SK-N-SH treated with all-trans-retinoic acid at 6 μM for 48 hours (cell line): ENCODE results near the gene PIAS1.

Source experiments
- ATAC-seq: fragments of 200-7000 bp; cut with Tn5 transposase; 3 replicates; pipeline ENCODE4 v1.9.1; 2020; ENCODE audit warnings: mild to moderate bottlenecking, moderate library complexity
- ARNTL ChIP-seq: fragments of 450-650 bp; formaldehyde crosslinking; IDR thresholded peaks from 2 replicates; pipeline ENCODE4 v1.5.0; 2020; ENCODE audit warnings: low read depth, mild to moderate bottlenecking, moderate library complexity, borderline replicate concordance
- BACH2 ChIP-seq: fragments of 250-450 bp; sonication (Bioruptor Pico); IDR thresholded peaks from 2 replicates; pipeline ENCODE4 v1.9.0; 2021; ENCODE audit warnings: mild to moderate bottlenecking, borderline replicate concordance
- CSDC2 ChIP-seq: fragments of 250-450 bp; sonication (Bioruptor Pico); IDR thresholded peaks from 2 replicates; pipeline ENCODE4 v1.5.0; 2020; ENCODE audit warnings: mild to moderate bottlenecking, moderate library complexity
- ESRRG ChIP-seq: fragments of 250-450 bp; sonication (Bioruptor Pico); IDR thresholded peaks from 2 replicates; pipeline ENCODE4 v1.6.1; 2021; ENCODE audit warnings: mild to moderate bottlenecking
- GLIS3 ChIP-seq: fragments of 250-450 bp; sonication (Bioruptor Pico); IDR thresholded peaks from 2 replicates; pipeline ENCODE4 v1.5.0; 2020; ENCODE audit warnings: mild to moderate bottlenecking, moderate library complexity
- ISL1 ChIP-seq: fragments of 250-450 bp; sonication (Bioruptor Pico); IDR thresholded peaks from 2 replicates; pipeline ENCODE4 v2.1.2; 2022; ENCODE audit warnings: mild to moderate bottlenecking, moderate library complexity
- OSR1 ChIP-seq: fragments of 250-450 bp; sonication (Bioruptor Pico); IDR thresholded peaks from 2 replicates; pipeline ENCODE4 v1.8.0; 2022; ENCODE audit warnings: moderate library complexity, mild to moderate bottlenecking, inconsistent platforms
- PPARA ChIP-seq: fragments of 250-450 bp; sonication (Bioruptor Pico); IDR thresholded peaks from 2 replicates; pipeline ENCODE4 v1.5.0; 2020; ENCODE audit warnings: mild to moderate bottlenecking, borderline replicate concordance
- SNAI2 ChIP-seq: fragments of 250-450 bp; sonication (Bioruptor Pico); IDR thresholded peaks from 2 replicates; pipeline ENCODE4 v1.5.0; 2020; ENCODE audit warnings: mild to moderate bottlenecking, moderate library complexity
- TOX ChIP-seq: fragments of 250-450 bp; sonication (Bioruptor Pico); IDR thresholded peaks from 2 replicates; pipeline ENCODE4 v1.8.0; 2021; ENCODE audit warnings: mild to moderate bottlenecking, moderate library complexity, borderline replicate concordance
- ZC3H10 ChIP-seq: fragments of 250-450 bp; sonication (Bioruptor Pico); IDR thresholded peaks from 2 replicates; pipeline ENCODE4 v1.5.1; 2021; ENCODE audit warnings: mild to moderate bottlenecking, moderate library complexity
- ZFP3 ChIP-seq: fragments of 250-450 bp; sonication (Bioruptor Pico); IDR thresholded peaks from 2 replicates; pipeline ENCODE4 v1.5.0; 2020; ENCODE audit warnings: mild to moderate bottlenecking, moderate library complexity
- ZFP30 ChIP-seq: fragments of 450-650 bp; formaldehyde crosslinking; IDR thresholded peaks from 2 replicates; pipeline ENCODE4 v1.5.0; 2022; ENCODE audit warnings: mild to moderate bottlenecking, moderate library complexity
- ZNF565 ChIP-seq: fragments of 450-650 bp; formaldehyde crosslinking; conservative IDR thresholded peaks from 2 replicates; pipeline ENCODE4 v1.5.0; 2020; ENCODE audit warnings: low read depth, mild to moderate bottlenecking, moderate library complexity
- ZNF70 ChIP-seq: fragments of 450-650 bp; formaldehyde crosslinking; IDR thresholded peaks from 2 replicates; pipeline ENCODE4 v1.5.0; 2020; ENCODE audit warnings: mild to moderate bottlenecking, moderate library complexity
- ZNF8 ChIP-seq: fragments of 450-650 bp; formaldehyde crosslinking; IDR thresholded peaks from 2 replicates; pipeline ENCODE4 v1.5.0; 2020; ENCODE audit warnings: mild to moderate bottlenecking, moderate library complexity
- TF ChIP-seq, protein P1 (sequence below): fragments of 250-450 bp; sonication (Bioruptor Pico); IDR thresholded peaks from 2 replicates; pipeline ENCODE4 v1.5.1; 2021; ENCODE audit warnings: mild to moderate bottlenecking, moderate library complexity
- TF ChIP-seq, protein P2 (sequence below): fragments of 250-450 bp; sonication (Bioruptor Pico); IDR thresholded peaks from 2 replicates; pipeline ENCODE4 v1.5.0; 2020; ENCODE audit warnings: mild to moderate bottlenecking, moderate library complexity
- TF ChIP-seq, protein P3 (sequence below): fragments of 250-450 bp; sonication (Bioruptor Pico); IDR thresholded peaks from 2 replicates; pipeline ENCODE4 v1.8.0; 2021; ENCODE audit warnings: low read depth, mild to moderate bottlenecking, moderate library complexity, borderline replicate concordance
- TF ChIP-seq, protein P4 (sequence below): fragments of 250-450 bp; sonication (Bioruptor Pico); IDR thresholded peaks from 2 replicates; pipeline ENCODE4 v1.8.0; 2020; ENCODE audit warnings: mild to moderate bottlenecking, moderate library complexity, borderline replicate concordance
- TF ChIP-seq, protein P5 (sequence below): fragments of 250-450 bp; sonication (Bioruptor Pico); IDR thresholded peaks from 2 replicates; pipeline ENCODE4 v1.5.1; 2020; ENCODE audit warnings: low read depth, mild to moderate bottlenecking, moderate library complexity

The PIAS1 gene

DNA sequence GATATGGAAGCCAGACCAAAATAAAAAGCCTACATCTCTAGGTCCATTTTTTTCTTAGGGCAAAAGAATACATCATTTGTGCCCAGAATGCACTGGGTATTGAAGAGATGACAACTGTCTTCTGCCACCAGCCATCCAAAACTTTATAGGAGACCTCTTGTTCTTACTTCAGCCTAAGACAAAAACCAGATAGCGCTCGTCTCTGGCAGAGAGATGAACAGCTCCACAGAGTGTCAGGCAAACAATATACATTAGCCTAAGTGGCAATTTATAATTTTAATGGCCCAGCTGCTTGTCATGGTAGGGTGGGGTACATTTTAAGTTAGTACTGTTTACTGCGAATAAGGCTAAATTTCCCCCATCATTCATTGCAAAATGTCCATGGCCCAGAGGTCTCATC lies 38.9 kb upstream of the PIAS1 start:
- ATAC-seq, result no peak
- TF ChIP-seq ZNF8 (CRISPR knock-in tag) (no peak), TOX (CRISPR knock-in tag) (no peak), BACH2 (CRISPR knock-in tag) (no peak), OSR1 (CRISPR knock-in tag) (no peak), ZNF70 (CRISPR knock-in tag) (no peak), CSDC2 (CRISPR knock-in tag) (no peak), ZNF565 (CRISPR knock-in tag) (no peak)
- TF ChIP-seq, protein P1, sequence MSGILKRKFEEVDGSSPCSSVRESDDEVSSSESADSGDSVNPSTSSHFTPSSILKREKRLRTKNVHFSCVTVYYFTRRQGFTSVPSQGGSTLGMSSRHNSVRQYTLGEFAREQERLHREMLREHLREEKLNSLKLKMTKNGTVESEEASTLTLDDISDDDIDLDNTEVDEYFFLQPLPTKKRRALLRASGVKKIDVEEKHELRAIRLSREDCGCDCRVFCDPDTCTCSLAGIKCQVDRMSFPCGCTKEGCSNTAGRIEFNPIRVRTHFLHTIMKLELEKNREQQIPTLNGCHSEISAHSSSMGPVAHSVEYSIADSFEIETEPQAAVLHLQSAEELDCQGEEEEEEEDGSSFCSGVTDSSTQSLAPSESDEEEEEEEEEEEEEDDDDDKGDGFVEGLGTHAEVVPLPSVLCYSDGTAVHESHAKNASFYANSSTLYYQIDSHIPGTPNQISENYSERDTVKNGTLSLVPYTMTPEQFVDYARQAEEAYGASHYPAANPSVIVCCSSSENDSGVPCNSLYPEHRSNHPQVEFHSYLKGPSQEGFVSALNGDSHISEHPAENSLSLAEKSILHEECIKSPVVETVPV (CRISPR knock-in tag), result no peak
- TF ChIP-seq, protein P2, sequence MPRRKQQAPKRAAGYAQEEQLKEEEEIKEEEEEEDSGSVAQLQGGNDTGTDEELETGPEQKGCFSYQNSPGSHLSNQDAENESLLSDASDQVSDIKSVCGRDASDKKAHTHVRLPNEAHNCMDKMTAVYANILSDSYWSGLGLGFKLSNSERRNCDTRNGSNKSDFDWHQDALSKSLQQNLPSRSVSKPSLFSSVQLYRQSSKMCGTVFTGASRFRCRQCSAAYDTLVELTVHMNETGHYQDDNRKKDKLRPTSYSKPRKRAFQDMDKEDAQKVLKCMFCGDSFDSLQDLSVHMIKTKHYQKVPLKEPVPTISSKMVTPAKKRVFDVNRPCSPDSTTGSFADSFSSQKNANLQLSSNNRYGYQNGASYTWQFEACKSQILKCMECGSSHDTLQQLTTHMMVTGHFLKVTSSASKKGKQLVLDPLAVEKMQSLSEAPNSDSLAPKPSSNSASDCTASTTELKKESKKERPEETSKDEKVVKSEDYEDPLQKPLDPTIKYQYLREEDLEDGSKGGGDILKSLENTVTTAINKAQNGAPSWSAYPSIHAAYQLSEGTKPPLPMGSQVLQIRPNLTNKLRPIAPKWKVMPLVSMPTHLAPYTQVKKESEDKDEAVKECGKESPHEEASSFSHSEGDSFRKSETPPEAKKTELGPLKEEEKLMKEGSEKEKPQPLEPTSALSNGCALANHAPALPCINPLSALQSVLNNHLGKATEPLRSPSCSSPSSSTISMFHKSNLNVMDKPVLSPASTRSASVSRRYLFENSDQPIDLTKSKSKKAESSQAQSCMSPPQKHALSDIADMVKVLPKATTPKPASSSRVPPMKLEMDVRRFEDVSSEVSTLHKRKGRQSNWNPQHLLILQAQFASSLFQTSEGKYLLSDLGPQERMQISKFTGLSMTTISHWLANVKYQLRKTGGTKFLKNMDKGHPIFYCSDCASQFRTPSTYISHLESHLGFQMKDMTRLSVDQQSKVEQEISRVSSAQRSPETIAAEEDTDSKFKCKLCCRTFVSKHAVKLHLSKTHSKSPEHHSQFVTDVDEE, result no peak

DNA sequence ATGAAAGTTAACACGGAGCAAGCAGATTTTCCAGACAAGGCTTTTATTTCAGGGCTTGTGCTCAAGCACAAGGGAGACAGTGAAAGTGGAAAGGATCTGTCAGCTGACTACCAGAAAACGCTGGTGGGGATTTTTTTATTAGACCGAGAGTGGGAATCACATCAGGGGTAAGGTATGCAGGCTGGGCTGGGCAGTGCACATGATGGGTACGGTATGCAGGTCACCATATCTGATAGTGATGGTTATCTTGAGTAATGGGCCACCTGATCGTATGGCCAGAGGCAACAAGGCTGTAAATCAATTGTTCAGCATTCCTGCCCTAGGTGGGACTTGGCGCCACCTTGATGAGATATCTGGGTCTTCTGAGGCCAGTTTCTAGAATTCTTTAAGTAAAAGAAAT lies 36.9 kb upstream of the PIAS1 start:
- no peak for TF ChIP-seq CSDC2 (CRISPR knock-in tag)
- no peak for TF ChIP-seq SNAI2 (CRISPR knock-in tag)
- no peak for TF ChIP-seq OSR1 (CRISPR knock-in tag)
- no peak for TF ChIP-seq PPARA (CRISPR knock-in tag)
- TF ChIP-seq, protein P1 (CRISPR knock-in tag), result no peak
- TF ChIP-seq, all 23 proteins: peak for 0
- ATAC-seq, result no peak

DNA sequence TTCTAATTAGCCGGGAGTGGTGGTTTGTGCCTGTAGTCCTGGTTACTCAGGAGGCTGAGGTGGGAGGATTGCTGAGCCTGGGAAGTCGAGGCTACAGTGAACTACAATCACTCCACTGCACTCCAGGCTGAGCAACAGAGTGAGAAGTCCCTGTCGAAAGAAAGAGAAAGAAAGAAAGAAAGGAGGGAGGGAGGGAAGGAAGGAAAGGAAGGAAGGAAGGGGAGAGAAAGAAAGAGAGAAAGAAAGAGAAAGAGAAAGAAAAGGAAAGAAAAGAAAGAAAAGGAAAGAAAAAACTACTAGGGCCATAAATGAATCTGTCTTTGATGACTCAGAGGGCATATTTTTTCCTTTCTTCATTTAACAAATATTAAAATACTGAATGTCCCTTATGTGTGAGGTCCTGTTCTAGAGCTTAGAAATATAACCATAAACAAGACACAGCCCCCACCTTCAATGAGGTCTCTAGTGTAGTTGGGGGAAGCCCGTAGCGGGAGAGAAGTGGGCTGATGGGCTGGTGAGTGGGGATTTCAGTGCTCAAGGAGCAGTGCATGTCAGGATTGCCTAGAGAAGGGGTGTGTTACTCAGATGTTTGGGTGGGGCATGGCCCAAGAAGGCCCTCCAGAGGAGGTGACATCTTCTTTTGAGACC lies 35.2 kb upstream of the PIAS1 start:
- no peak for ATAC-seq
- TF ChIP-seq, protein P3, sequence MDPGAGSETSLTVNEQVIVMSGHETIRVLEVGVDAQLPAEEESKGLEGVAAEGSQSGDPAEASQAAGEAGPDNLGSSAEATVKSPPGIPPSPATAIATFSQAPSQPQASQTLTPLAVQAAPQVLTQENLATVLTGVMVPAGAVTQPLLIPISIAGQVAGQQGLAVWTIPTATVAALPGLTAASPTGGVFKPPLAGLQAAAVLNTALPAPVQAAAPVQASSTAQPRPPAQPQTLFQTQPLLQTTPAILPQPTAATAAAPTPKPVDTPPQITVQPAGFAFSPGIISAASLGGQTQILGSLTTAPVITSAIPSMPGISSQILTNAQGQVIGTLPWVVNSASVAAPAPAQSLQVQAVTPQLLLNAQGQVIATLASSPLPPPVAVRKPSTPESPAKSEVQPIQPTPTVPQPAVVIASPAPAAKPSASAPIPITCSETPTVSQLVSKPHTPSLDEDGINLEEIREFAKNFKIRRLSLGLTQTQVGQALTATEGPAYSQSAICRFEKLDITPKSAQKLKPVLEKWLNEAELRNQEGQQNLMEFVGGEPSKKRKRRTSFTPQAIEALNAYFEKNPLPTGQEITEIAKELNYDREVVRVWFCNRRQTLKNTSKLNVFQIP (CRISPR knock-in tag), result no peak
- TF ChIP-seq, protein P4, sequence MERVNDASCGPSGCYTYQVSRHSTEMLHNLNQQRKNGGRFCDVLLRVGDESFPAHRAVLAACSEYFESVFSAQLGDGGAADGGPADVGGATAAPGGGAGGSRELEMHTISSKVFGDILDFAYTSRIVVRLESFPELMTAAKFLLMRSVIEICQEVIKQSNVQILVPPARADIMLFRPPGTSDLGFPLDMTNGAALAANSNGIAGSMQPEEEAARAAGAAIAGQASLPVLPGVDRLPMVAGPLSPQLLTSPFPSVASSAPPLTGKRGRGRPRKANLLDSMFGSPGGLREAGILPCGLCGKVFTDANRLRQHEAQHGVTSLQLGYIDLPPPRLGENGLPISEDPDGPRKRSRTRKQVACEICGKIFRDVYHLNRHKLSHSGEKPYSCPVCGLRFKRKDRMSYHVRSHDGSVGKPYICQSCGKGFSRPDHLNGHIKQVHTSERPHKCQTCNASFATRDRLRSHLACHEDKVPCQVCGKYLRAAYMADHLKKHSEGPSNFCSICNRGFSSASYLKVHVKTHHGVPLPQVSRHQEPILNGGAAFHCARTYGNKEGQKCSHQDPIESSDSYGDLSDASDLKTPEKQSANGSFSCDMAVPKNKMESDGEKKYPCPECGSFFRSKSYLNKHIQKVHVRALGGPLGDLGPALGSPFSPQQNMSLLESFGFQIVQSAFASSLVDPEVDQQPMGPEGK (CRISPR knock-in tag), result no peak
- TF ChIP-seq, protein P5, sequence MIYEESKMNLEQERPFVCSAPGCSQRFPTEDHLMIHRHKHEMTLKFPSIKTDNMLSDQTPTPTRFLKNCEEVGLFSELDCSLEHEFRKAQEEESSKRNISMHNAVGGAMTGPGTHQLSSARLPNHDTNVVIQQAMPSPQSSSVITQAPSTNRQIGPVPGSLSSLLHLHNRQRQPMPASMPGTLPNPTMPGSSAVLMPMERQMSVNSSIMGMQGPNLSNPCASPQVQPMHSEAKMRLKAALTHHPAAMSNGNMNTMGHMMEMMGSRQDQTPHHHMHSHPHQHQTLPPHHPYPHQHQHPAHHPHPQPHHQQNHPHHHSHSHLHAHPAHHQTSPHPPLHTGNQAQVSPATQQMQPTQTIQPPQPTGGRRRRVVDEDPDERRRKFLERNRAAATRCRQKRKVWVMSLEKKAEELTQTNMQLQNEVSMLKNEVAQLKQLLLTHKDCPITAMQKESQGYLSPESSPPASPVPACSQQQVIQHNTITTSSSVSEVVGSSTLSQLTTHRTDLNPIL (CRISPR knock-in tag), result no peak
- no peak for TF ChIP-seq BACH2 (CRISPR knock-in tag)
- TF ChIP-seq ISL1 (CRISPR knock-in tag), result no peak
- no peak for TF ChIP-seq OSR1 (CRISPR knock-in tag)
- no peak for TF ChIP-seq GLIS3
- TF ChIP-seq ZFP3, result no peak
- TF ChIP-seq ZC3H10 (CRISPR knock-in tag), result no peak
- TF ChIP-seq ESRRG (CRISPR knock-in tag), result no peak
- no peak for TF ChIP-seq ZNF8 (CRISPR knock-in tag)
- TF ChIP-seq, protein P1 (CRISPR knock-in tag), result no peak
- TF ChIP-seq TOX (CRISPR knock-in tag), result no peak
- no peak for TF ChIP-seq ZFP30 (CRISPR knock-in tag)
- no peak for TF ChIP-seq ZNF70 (CRISPR knock-in tag)
- TF ChIP-seq ARNTL (CRISPR knock-in tag), result no peak
